WTC11 (cell line): ENCODE measurements around the gene PRELID1. TPM values are rescaled to one million over a fixed set of nuclear protein-coding genes. Genes with fewer than 3 reads are reported as not detected.
A peak's percentile ranks its signal among the peaks of the same experiment; 100 is the strongest.

Source experiments
- ATAC-seq: fragments of 200-7000 bp; cut with Tn5 transposase; 2 replicates; pipeline ENCODE4 v1.10.0; 2021; ENCODE audit warnings: mild to moderate bottlenecking, moderate library complexity
- Bru-seq: library from RNA; stranded (reverse); fragments of 400-500 nt; gene quantifications from one replicate; lab custom pipeline; 2021; lab: Mats Ljungman, UMichigan
- CTCF ChIA-PET: fragments of 300-600 bp; sonication (Branson Sonifier 250); formaldehyde crosslinking; loops from one replicate; lab custom pipeline; 2021; ENCODE audit warnings: antibody characterized with exemption; lab: Charles Lee
- POLR2A ChIA-PET: fragments of 350-600 bp; sonication (Branson Sonifier 250); formaldehyde crosslinking; loops from one replicate; lab custom pipeline; 2021; ENCODE audit warnings: antibody characterized with exemption; lab: Charles Lee
- DNase-seq: peaks from one replicate; pipeline ENCODE4 v3.0.0; 2021; ENCODE audit warnings: low spot score
- H3K27ac Mint-ChIP-seq: 2 replicates; pipeline ENCODE4 v1.8.0; 2021; ENCODE audit warnings: mixed read lengths
- H3K27me3 Mint-ChIP-seq: 2 replicates; pipeline ENCODE4 v1.8.0; 2021; ENCODE audit warnings: low read depth, mild to moderate bottlenecking, moderate library complexity, mixed read lengths
- H3K36me3 Mint-ChIP-seq: 2 replicates; pipeline ENCODE4 v1.8.0; 2021; ENCODE audit warnings: mixed read lengths
- H3K4me1 Mint-ChIP-seq: 2 replicates; pipeline ENCODE4 v1.8.0; 2022; ENCODE audit warnings: mixed read lengths
- H3K4me3 Mint-ChIP-seq: 2 replicates; pipeline ENCODE4 v1.8.0; 2021; ENCODE audit warnings: mild to moderate bottlenecking, moderate library complexity, mixed read lengths
- H3K9me3 Mint-ChIP-seq: 2 replicates; pipeline ENCODE4 v1.8.0; 2021; ENCODE audit warnings: mixed read lengths
- ARID4B ChIP-seq: sonication (generic); formaldehyde crosslinking; IDR thresholded peaks from 2 replicates; pipeline ENCODE4 v1.8.0; 2023; ENCODE audit warnings: missing genetic modification reagents, mild to moderate bottlenecking, borderline replicate concordance
- ATF3 ChIP-seq: sonication (generic); formaldehyde crosslinking; conservative IDR thresholded peaks from 2 replicates; pipeline ENCODE4 v1.8.1; 2022; ENCODE audit warnings: mild to moderate bottlenecking, missing genetic modification reagents
- E2F5 ChIP-seq: sonication (generic); formaldehyde crosslinking; IDR thresholded peaks from 2 replicates; pipeline ENCODE4 v1.8.1; 2022; ENCODE audit warnings: mild to moderate bottlenecking, moderate library complexity, missing genetic modification reagents
- ELF4 ChIP-seq: sonication (generic); formaldehyde crosslinking; IDR thresholded peaks from 2 replicates; pipeline ENCODE4 v1.8.1; 2022; ENCODE audit warnings: low read depth, mild to moderate bottlenecking, moderate library complexity, missing genetic modification reagents
- ERG ChIP-seq: fragments of 250-450 bp; sonication (Bioruptor Pico); IDR thresholded peaks from 2 replicates; pipeline ENCODE4 v1.8.0; 2021; ENCODE audit warnings: mild to moderate bottlenecking
- ESRRA ChIP-seq: sonication (generic); formaldehyde crosslinking; IDR thresholded peaks from 2 replicates; pipeline ENCODE4 v1.8.1; 2022; ENCODE audit warnings: mild to moderate bottlenecking, missing genetic modification reagents, borderline replicate concordance
- GTF2I ChIP-seq: fragments of 250-450 bp; sonication (Bioruptor Pico); conservative IDR thresholded peaks from 2 replicates; pipeline ENCODE4 v1.4.0; 2021; ENCODE audit warnings: mild to moderate bottlenecking
- IRF2 ChIP-seq: sonication (generic); formaldehyde crosslinking; IDR thresholded peaks from 2 replicates; pipeline ENCODE4 v1.8.0; 2022; ENCODE audit warnings: low read depth, missing genetic modification reagents, borderline replicate concordance
- MLX ChIP-seq: sonication (generic); formaldehyde crosslinking; IDR thresholded peaks from 2 replicates; pipeline ENCODE4 v1.8.1; 2023; ENCODE audit warnings: mild to moderate bottlenecking, missing genetic modification reagents, moderate library complexity
- PRDM15 ChIP-seq: sonication (generic); formaldehyde crosslinking; IDR thresholded peaks from 2 replicates; pipeline ENCODE4 v1.8.0; 2022; ENCODE audit warnings: missing genetic modification reagents
- RORB ChIP-seq: fragments of 250-450 bp; sonication (Bioruptor Pico); IDR thresholded peaks from 2 replicates; pipeline ENCODE4 v1.9.0; 2021; ENCODE audit warnings: mild to moderate bottlenecking
- SMAD3 ChIP-seq: sonication (generic); formaldehyde crosslinking; IDR thresholded peaks from 2 replicates; pipeline ENCODE4 v1.8.0; 2022; ENCODE audit warnings: missing genetic modification reagents, mild to moderate bottlenecking, borderline replicate concordance
- SMAD4 ChIP-seq: sonication (generic); formaldehyde crosslinking; IDR thresholded peaks from 2 replicates; pipeline ENCODE4 v1.8.0; 2022; ENCODE audit warnings: mild to moderate bottlenecking, missing genetic modification reagents
- SP1 ChIP-seq: sonication (generic); formaldehyde crosslinking; conservative IDR thresholded peaks from 2 replicates; pipeline ENCODE4 v1.8.1; 2022; ENCODE audit warnings: missing genetic modification reagents
- ZBTB43 ChIP-seq: sonication (generic); formaldehyde crosslinking; IDR thresholded peaks from 2 replicates; pipeline ENCODE4 v1.8.1; 2023; ENCODE audit warnings: mild to moderate bottlenecking, missing genetic modification reagents
- ZNF121 ChIP-seq: sonication (generic); formaldehyde crosslinking; IDR thresholded peaks from 2 replicates; pipeline ENCODE4 v1.8.0; 2023; ENCODE audit warnings: missing genetic modification reagents
- ZNF219 ChIP-seq: sonication (generic); formaldehyde crosslinking; IDR thresholded peaks from 2 replicates; pipeline ENCODE4 v1.8.0; 2023; ENCODE audit warnings: missing genetic modification reagents, mild to moderate bottlenecking, borderline replicate concordance
- ZNF263 ChIP-seq: sonication (generic); formaldehyde crosslinking; IDR thresholded peaks from 2 replicates; pipeline ENCODE4 v1.8.1; 2022; ENCODE audit warnings: low read depth, mild to moderate bottlenecking, moderate library complexity, missing genetic modification reagents
- ZNF512 ChIP-seq: sonication (generic); formaldehyde crosslinking; IDR thresholded peaks from 2 replicates; pipeline ENCODE4 v1.8.1; 2022; ENCODE audit warnings: missing genetic modification reagents, borderline replicate concordance
- long read RNA-seq, 3 experiments: library from RNA in 1 of 3; library from capped mRNA in 1 of 3; library from polyadenylated mRNA in 1 of 3; unstranded in 2 of 3; stranded (forward) in 1 of 3; transcript quantifications; one replicate each; pipeline ENCODE4 v2.0.0, GENCODE V29; 2021
- total RNA-seq: library from RNA; stranded (reverse); gene quantifications from 3 replicates; pipeline ENCODE4 v1.2.3, GENCODE V29; 2021

The PRELID1 gene
- 235 to 273 TPM (median 245 TPM) in 3 replicates for total RNA-seq
- percentile 93 among the genes with signal in this experiment for Bru-seq, nascent RNA
- long read RNA-seq, experiment 1, transcript PRELID1-201 (5 exons, 1,261 nt): major isoform, 1,122 of 1,158 reads
- long read RNA-seq, experiment 1, partial matches to known transcripts: 10 of 1,158 reads
- long read RNA-seq, experiment 1, other reads (novel, unspliced or antisense): 22 of 1,158 reads
- long read RNA-seq, experiment 2, transcript PRELID1-201 (5 exons, 1,261 nt): major isoform, 410 of 463 reads
- long read RNA-seq, experiment 2, partial matches to known transcripts: 29 of 463 reads
- long read RNA-seq, experiment 2, other reads (novel, unspliced or antisense): 19 of 463 reads
- long read RNA-seq, experiment 3, partial matches to known transcripts: 5 of 7 reads
- long read RNA-seq, experiment 3, other reads (novel, unspliced or antisense): 0 of 7 reads

- Mint-ChIP-seq H3K4me3 (peak within 1 kb of the TSS; percentile 93), H3K36me3 (peaks cover 29% of the 10 kb centered on the region), H3K27me3 (no peaks in the 10 kb centered on the region), H3K27ac (peak within 1 kb of the TSS; percentile 82), H3K4me1 (peaks cover 36% of the 10 kb centered on the region), H3K9me3 (no peaks in the 10 kb centered on the region)
- POLR2A ChIA-PET: interaction anchor here (1.2 to 1.7 kb wide), 2 partner anchors 9 to 194 kb away, joined by 5 to 6 read pairs; partner anchors contain the start of gene PDLIM7
- ATAC-seq (peak; percentile 31), DNase-seq (peak; percentile 91)
- CTCF ChIA-PET: interaction anchor here (0.7 to 2.2 kb wide), 8 partner anchors 15 to 191 kb away, joined by 3 to 7 read pairs (median 4); no protein-coding TSS in a partner anchor
- TF ChIP-seq ZNF121 (CRISPR knock-in tag): no peak
- no peak; the same call in 1 of the 2 replicates for TF ChIP-seq PRDM15 (CRISPR knock-in tag)
- no peak for TF ChIP-seq ZNF219 (CRISPR knock-in tag)
- TF ChIP-seq ZNF263 (CRISPR knock-in tag): 0 out of 2 replicates have a peak, but pooled peaks have one; percentile 42
- TF ChIP-seq SMAD4 (CRISPR knock-in tag): no peak
- peak; percentile 76; the same call in 1 of the 2 replicates for TF ChIP-seq ESRRA
- TF ChIP-seq ZNF512 (CRISPR knock-in tag): no peak
- no peak for TF ChIP-seq ATF3 (CRISPR knock-in tag)
- no peak for TF ChIP-seq GTF2I (CRISPR knock-in tag)
- no peak for TF ChIP-seq RORB (CRISPR knock-in tag)
- TF ChIP-seq SP1: peak; percentile 95
- TF ChIP-seq ARID4B: peak; percentile 66
- 0 out of 2 replicates have a peak, but pooled peaks have one; percentile 82 for TF ChIP-seq MLX
- TF ChIP-seq SMAD3 (CRISPR knock-in tag): peak; percentile 65; the same call in 1 of the 2 replicates
- TF ChIP-seq ZBTB43 (CRISPR knock-in tag): 0 out of 2 replicates have a peak, but pooled peaks have one; percentile 46
- TF ChIP-seq ERG (CRISPR knock-in tag): 0 out of 2 replicates have a peak, but pooled peaks have one; percentile 8
- TF ChIP-seq E2F5 (CRISPR knock-in tag): peak; percentile 82
- TF ChIP-seq ELF4: 0 out of 2 replicates have a peak, but pooled peaks have one; percentile 20
- TF ChIP-seq IRF2 (CRISPR knock-in tag): no peak
Measured at GRCh38 chr5:177303121-177303924, at the start of gene PRELID1, which contains the start of gene RAB24. Gene PRELID1 (plus strand): TSS chr5:177303799. CDS start chr5:177303986, 187 bp downstream. Gene RAB24 (minus strand): TSS chr5:177303719. CDS start chr5:177303288, 431 bp downstream.
